MM.1S (cell line): Measurements from ENCODE around the gene FRMD3.

Experiments
- DNase-seq: peaks from one replicate; pipeline ENCODE4 v3.0.0-alpha.2; 2015
- H2AFZ ChIP-seq: fragments of 300-600 bp; sonication (generic); 2 replicates; pipeline ENCODE4 v1.6.0; 2016; ENCODE audit warnings: antibody characterized with exemption, low read length
- H3F3A ChIP-seq: fragments of 300-600 bp; sonication (generic); 2 replicates; pipeline ENCODE4 v1.6.1; 2016; ENCODE audit warnings: mild to moderate bottlenecking, antibody characterized with exemption, low read length, moderate library complexity, mixed read lengths; ENCODE audit not compliant: insufficient read depth
- H3K27ac ChIP-seq: fragments of 300-600 bp; sonication (generic); 2 replicates; pipeline ENCODE4 v1.5.1; 2016; ENCODE audit warnings: mild to moderate bottlenecking, low read length
- H3K27me3 ChIP-seq: fragments of 300-600 bp; sonication (generic); replicated peaks from 2 replicates; pipeline ENCODE4 v1.6.0; 2016; ENCODE audit warnings: low read length; ENCODE audit not compliant: insufficient read depth
- H3K36me3 ChIP-seq: fragments of 300-600 bp; sonication (generic); replicated peaks from 2 replicates; pipeline ENCODE4 v1.6.1; 2016; ENCODE audit warnings: mild to moderate bottlenecking, low read length, mixed read lengths; ENCODE audit not compliant: insufficient read depth
- H3K4me1 ChIP-seq: fragments of 300-600 bp; sonication (generic); 2 replicates; pipeline ENCODE4 v1.6.1; 2016; ENCODE audit warnings: low read length, mixed read lengths
- H3K4me2 ChIP-seq: fragments of 300-600 bp; sonication (generic); 2 replicates; pipeline ENCODE4 v1.6.0; 2016; ENCODE audit warnings: low read depth, low read length
- H3K4me3 ChIP-seq: fragments of 300-600 bp; sonication (generic); 2 replicates; pipeline ENCODE4 v1.5.1; 2016; ENCODE audit warnings: low read length, mixed read lengths
- H3K79me2 ChIP-seq: fragments of 300-600 bp; sonication (generic); 2 replicates; pipeline ENCODE4 v1.6.1; 2016; ENCODE audit warnings: mixed run types, low read length, mixed read lengths
- H3K9ac ChIP-seq: fragments of 300-600 bp; sonication (generic); 2 replicates; pipeline ENCODE4 v1.6.1; 2016; ENCODE audit warnings: low read length, mixed read lengths
- H3K9me2 ChIP-seq: fragments of 300-600 bp; sonication (generic); replicated peaks from 2 replicates; pipeline ENCODE4 v1.6.1; 2016; ENCODE audit warnings: mild to moderate bottlenecking, low read length, mixed read lengths; ENCODE audit not compliant: insufficient read depth
- H3K9me3 ChIP-seq: fragments of 300-600 bp; sonication (generic); replicated peaks from 2 replicates; pipeline ENCODE4 v1.6.1; 2016; ENCODE audit warnings: mild to moderate bottlenecking, low read length, mixed read lengths; ENCODE audit not compliant: insufficient read depth
- H4K20me1 ChIP-seq: fragments of 300-600 bp; sonication (generic); 2 replicates; pipeline ENCODE4 v1.6.1; 2016; ENCODE audit warnings: mild to moderate bottlenecking, low read length, moderate library complexity, mixed read lengths; ENCODE audit not compliant: insufficient read depth
- CTCF ChIP-seq: fragments of 300-600 bp; sonication (generic); IDR thresholded peaks from 2 replicates; pipeline ENCODE4 v1.5.1; 2016; ENCODE audit warnings: antibody characterized with exemption, low read length, mixed read lengths
- EZH2 ChIP-seq: fragments of 300-600 bp; sonication (generic); optimal IDR thresholded peaks from 2 replicates; pipeline ENCODE3; 2017; ENCODE audit warnings: low read depth, mild to moderate bottlenecking, antibody characterized with exemption, low read length, mixed read lengths
- EZH2phosphoT487 ChIP-seq: fragments of 300-600 bp; sonication (generic); IDR thresholded peaks from 2 replicates; pipeline ENCODE4 v1.6.1; 2018; ENCODE audit warnings: antibody characterized with exemption, low read length

FRMD3 gene

GRCh38 chr9:83484990-83485389, 53.2 kb downstream of the FRMD3 start:
- Histone ChIP-seq H3K36me3 (no peaks in the 10 kb centered on the region), H3K4me2 (no peak overlapping the region), H3K79me2 (no peaks in the 10 kb centered on the region), H3K9me2 (no peaks in the 10 kb centered on the region), H3K4me3 (no peak overlapping the region), H3K4me1 (no peaks in the 10 kb centered on the region), H3K9me3 (no peaks in the 10 kb centered on the region), H3K9ac (no peak overlapping the region), H3K27me3 (no peaks in the 10 kb centered on the region), H3F3A (no peaks in the 10 kb centered on the region), H3K27ac (no peak overlapping the region), H4K20me1 (no peaks in the 10 kb centered on the region), H2AFZ (no peak overlapping the region)
- TF ChIP-seq CTCF, result no peak
- no peak for TF ChIP-seq EZH2phosphoT487
- TF ChIP-seq EZH2, result no peak
- no peak for DNase-seq

GRCh38 chr9:83483223-83483622, 55.0 kb downstream of the FRMD3 start:
- no peak for TF ChIP-seq EZH2phosphoT487
- TF ChIP-seq EZH2, result no peak
- TF ChIP-seq CTCF, result no peak
- H3K27me3 ChIP-seq, result no peaks in the 10 kb centered on the region

GRCh38 chr9:83479765-83480164, 58.4 kb downstream of the FRMD3 start:
- Histone ChIP-seq H3K27me3 (no peaks in the 10 kb centered on the region), H3K79me2 (no peaks in the 10 kb centered on the region), H3K9me2 (no peaks in the 10 kb centered on the region), H3K9ac (no peak overlapping the region), H2AFZ (no peak overlapping the region), H3K4me3 (no peak overlapping the region), H3K4me1 (no peaks in the 10 kb centered on the region), H3K27ac (no peak overlapping the region), H3K9me3 (no peaks in the 10 kb centered on the region), H3F3A (no peaks in the 10 kb centered on the region), H4K20me1 (no peaks in the 10 kb centered on the region), H3K36me3 (no peaks in the 10 kb centered on the region), H3K4me2 (no peak overlapping the region)
- no peak for TF ChIP-seq CTCF
- no peak for TF ChIP-seq EZH2phosphoT487
- no peak for TF ChIP-seq EZH2
- DNase-seq, result no peak

More at GRCh38 chr9:83483223-83483622, 55.0 kb downstream of the FRMD3 start:
- Histone ChIP-seq H3K9me3 (no peaks in the 10 kb centered on the region), H3K36me3 (no peaks in the 10 kb centered on the region), H3K79me2 (no peaks in the 10 kb centered on the region), H3F3A (no peaks in the 10 kb centered on the region), H4K20me1 (no peaks in the 10 kb centered on the region), H3K9ac (no peak overlapping the region), H3K4me1 (no peaks in the 10 kb centered on the region), H3K27ac (no peak overlapping the region), H3K9me2 (no peaks in the 10 kb centered on the region), H3K4me2 (no peak overlapping the region), H3K4me3 (no peak overlapping the region), H2AFZ (no peak overlapping the region)
- DNase-seq, result no peak
